ENCODE data around the gene PUSL1. TPM values are rescaled to one million over a fixed set of nuclear protein-coding genes. Genes with fewer than 3 reads are reported as not detected.

The PUSL1 gene
- total RNA-seq, 6 experiments from 2014 or later: 5.6 to 21.6 (median 8.4) TPM

DNA sequence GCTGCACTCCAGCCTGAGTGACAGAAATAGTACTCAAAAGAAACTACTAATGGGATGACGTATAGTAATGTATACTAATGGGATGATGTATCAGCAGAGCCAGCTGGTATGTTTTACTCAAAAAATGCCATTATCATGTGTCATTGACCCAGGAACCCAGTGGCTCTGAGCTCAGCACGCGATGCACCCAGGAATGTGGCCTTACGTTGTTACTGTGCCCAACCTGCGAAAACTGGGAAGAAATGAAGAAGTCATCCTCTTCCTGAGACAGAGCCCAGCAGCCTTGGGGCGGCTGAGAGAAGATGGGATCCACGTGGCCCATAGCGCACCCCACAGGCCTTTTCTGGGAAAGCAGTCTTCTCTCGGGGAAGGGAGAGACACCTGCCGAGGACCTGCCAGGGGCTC is 43.5 kb upstream of the PUSL1 start:
- no peak overlapping the region for H3K27ac ChIP-seq
- H3K4me1 ChIP-seq: no peaks in the 10 kb centered on the region
- H3K36me3 ChIP-seq: peaks cover 0 to 47% (median 9%) of the 10 kb centered on the region in 4 donors
- TF ChIP-seq POLR2A (IDR thresholded peaks at IDR 0.05): no peak
- TF ChIP-seq, protein P1, sequence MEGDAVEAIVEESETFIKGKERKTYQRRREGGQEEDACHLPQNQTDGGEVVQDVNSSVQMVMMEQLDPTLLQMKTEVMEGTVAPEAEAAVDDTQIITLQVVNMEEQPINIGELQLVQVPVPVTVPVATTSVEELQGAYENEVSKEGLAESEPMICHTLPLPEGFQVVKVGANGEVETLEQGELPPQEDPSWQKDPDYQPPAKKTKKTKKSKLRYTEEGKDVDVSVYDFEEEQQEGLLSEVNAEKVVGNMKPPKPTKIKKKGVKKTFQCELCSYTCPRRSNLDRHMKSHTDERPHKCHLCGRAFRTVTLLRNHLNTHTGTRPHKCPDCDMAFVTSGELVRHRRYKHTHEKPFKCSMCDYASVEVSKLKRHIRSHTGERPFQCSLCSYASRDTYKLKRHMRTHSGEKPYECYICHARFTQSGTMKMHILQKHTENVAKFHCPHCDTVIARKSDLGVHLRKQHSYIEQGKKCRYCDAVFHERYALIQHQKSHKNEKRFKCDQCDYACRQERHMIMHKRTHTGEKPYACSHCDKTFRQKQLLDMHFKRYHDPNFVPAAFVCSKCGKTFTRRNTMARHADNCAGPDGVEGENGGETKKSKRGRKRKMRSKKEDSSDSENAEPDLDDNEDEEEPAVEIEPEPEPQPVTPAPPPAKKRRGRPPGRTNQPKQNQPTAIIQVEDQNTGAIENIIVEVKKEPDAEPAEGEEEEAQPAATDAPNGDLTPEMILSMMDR (IDR thresholded peaks at IDR 0.05): peak in 1 of 4 donors; percentile 8
- WGBS (ENCODE audit: insufficient coverage, low coverage, low lambda C conversion rate, missing lambda C conversion rate): 64% methylated on average over 1 of the region's 10 CpGs
- ATAC-seq: no peak
- DNase-seq: no peak
- H3K4me3 ChIP-seq: no peak overlapping the region
- no peaks in the 10 kb centered on the region for H3K27me3 ChIP-seq
- intact Hi-C loops (cut with DNase I): loop anchor here in 1 of 2 donors (10.0 kb wide), 1 partner anchor 140 kb away; no protein-coding TSS in a partner anchor
- H3K9me3 ChIP-seq: no peaks in the 10 kb centered on the region

DNA sequence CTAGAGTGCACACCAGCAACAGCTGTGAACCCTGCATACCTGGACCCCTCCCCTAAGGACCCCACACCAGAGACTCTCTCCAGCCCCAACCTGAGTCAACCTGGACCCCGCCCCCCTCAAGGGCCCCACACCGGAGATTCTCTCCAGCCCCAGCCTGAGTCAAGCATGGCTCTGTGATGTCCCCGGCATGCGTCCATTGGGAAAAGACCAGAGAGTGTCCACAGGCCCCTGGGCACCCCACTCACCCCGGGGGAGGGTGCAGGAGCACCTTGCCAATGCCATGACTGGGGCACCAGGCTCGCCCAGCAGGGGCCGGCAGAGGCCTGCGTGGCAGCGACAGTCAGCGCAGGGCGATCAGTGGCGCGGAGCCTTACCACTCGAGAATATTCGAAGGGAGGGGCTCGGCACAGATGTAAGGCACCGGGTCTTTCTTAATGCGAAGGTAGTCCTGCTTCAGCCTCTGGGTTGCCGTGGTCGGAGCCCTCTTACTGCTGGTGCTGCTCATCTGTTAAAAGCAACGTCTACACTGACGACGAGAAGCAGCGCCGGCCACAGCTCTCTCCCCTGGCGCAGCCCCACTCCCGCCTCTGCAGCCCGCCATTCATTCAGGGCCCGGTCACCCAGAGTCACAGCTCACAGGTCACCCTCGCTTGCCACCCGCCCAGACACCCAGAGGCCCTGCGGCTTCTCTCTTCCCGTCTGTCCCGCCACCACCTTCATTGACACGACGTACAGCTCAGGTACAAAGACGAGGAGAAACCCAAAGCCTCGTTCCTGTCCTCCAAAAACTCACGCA is 40.7 kb upstream of the PUSL1 start:
- ATAC-seq: no peak
- Histone ChIP-seq H3K9me3 (no peaks in the 10 kb centered on the region), H3K27ac (no peak overlapping the region), H3K36me3 (peaks cover 0 to 32% (median 5%) of the 10 kb centered on the region in 4 donors), H3K27me3 (no peaks in the 10 kb centered on the region), H3K4me3 (no peak overlapping the region), H3K4me1 (peaks cover 0 to 21% (median 10%) of the 10 kb centered on the region in 4 donors)
- WGBS (ENCODE audit: insufficient coverage, low coverage, low lambda C conversion rate, missing lambda C conversion rate): 85% methylated on average over 4 of the region's 39 CpGs
- no peak for TF ChIP-seq POLR2A (IDR thresholded peaks at IDR 0.05)
- TF ChIP-seq, protein P1 (IDR thresholded peaks at IDR 0.05): no peak
- intact Hi-C loops (cut with DNase I): loop anchor here in 1 of 2 donors (10.0 kb wide), 1 partner anchor 143 kb away; no protein-coding TSS in a partner anchor
- peak in 1 of 3 donors; percentile 45 for DNase-seq

DNA sequence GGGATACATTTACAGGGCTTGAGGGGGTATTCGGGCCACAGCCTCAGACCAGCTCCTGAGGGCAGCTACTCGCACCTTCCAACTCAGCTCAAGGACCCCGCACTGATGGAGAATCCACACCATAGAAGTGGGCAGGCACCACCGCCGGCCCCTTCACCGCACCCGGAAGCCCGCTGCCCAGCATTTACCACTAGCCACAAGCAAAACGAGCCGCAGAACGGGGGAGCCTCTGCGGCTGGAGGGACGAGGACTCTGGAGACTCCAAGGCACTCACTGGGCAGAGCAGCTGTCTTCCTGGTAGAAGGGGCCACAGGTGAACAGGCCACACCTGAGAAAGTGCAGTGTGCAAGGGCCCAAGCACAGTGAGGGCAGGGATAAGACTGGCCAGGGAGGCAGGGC is 40.1 kb upstream of the PUSL1 start:
- no peak for DNase-seq
- ATAC-seq: no peak
- peaks cover 0 to 26% (median 4%) of the 10 kb centered on the region in 4 donors for H3K36me3 ChIP-seq
- H3K4me3 ChIP-seq: no peak overlapping the region
- TF ChIP-seq, protein P1 (IDR thresholded peaks at IDR 0.05): no peak
- TF ChIP-seq POLR2A (IDR thresholded peaks at IDR 0.05): no peak
- intact Hi-C loops (cut with DNase I): loop anchor here in 1 of 2 donors (10.0 kb wide), 1 partner anchor 143 kb away; no protein-coding TSS in a partner anchor
- no CpG with 5 or more reads among the region's 13 CpGs for WGBS (ENCODE audit: insufficient coverage, low coverage, low lambda C conversion rate, missing lambda C conversion rate)
- H3K27ac ChIP-seq: no peak overlapping the region
- H3K9me3 ChIP-seq: no peaks in the 10 kb centered on the region
- no peaks in the 10 kb centered on the region for H3K27me3 ChIP-seq
- peaks cover 0 to 22% (median 10%) of the 10 kb centered on the region in 4 donors for H3K4me1 ChIP-seq

DNA sequence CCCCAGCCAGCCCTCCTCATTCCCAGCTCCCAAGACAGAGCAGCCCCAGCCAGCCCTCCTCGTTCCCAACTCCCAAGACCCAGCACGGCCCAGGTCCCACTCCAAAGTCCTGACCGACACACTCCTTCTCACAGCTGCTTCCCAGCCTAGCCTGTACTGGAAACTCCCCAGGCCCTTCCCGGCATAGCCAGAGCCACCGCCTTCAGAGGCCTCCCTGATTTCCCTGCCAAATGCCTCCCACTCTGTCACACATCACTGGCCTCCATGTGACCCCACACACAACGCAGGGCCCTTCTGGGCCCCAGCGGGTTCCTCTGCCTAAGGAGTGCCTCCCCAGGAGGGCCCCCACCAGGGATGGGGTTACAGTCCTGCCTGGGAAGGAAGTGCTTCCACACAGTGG is 37.6 kb upstream of the PUSL1 start:
- Histone ChIP-seq H3K36me3 (peaks cover 0 to 8% (median 1%) of the 10 kb centered on the region in 4 donors), H3K27me3 (no peaks in the 10 kb centered on the region), H3K27ac (no peak overlapping the region), H3K9me3 (no peaks in the 10 kb centered on the region), H3K4me3 (no peak overlapping the region), H3K4me1 (peaks cover 0 to 22% (median 10%) of the 10 kb centered on the region in 4 donors)
- no peak for DNase-seq
- ATAC-seq: no peak
- WGBS (ENCODE audit: insufficient coverage, low coverage, low lambda C conversion rate, missing lambda C conversion rate): 87% methylated on average over 3 of the region's 7 CpGs
- TF ChIP-seq, protein P1 (IDR thresholded peaks at IDR 0.05): no peak
- no peak for TF ChIP-seq POLR2A (IDR thresholded peaks at IDR 0.05)
- intact Hi-C loops (cut with DNase I): no loop called here

Measured in right lobe of liver (tissue), 6 donors.